Measurements from ENCODE around the gene IFNLR1. TPM values are rescaled to one million over a fixed set of nuclear protein-coding genes. Genes with fewer than 3 reads are reported as not detected.

The IFNLR1 gene
- total RNA-seq, 2 donors from 2014 or later = 0.14 TPM; not detected in 1

DNA sequence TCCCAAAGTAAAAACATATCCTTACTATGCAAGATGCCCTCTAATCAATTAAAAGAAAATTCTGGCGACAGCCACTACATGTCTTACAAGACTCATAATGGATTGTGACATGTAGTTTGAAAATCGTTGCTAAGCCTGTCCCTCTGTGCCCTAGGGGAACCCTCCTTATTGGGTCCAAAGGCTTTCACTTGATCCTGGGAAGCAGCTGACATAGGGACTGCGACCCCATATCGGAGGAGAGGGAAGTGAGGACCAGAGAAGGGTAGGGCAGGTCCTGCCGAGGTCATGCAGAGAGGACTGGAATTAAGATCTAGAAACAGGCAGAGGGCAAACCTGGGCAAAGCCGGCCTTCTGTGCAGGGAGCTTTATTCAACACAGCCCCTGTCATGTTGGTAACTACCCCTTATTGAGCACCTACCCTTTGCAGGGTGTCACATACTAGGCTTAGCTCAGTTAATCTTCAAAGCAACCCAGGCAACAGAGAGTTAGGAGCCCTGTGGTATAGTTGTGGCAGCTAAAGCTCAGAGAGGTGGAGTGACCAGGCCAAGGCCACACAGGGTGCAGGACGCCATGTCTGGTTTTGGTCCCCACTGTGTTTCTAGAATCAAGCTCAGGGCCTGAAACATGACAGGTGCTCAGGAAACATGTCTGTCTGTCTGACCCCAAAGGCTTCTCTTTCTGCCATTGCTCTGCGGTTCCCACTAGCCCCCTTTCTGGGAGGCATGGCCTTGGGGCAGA, 18.4 kb upstream of the IFNLR1 start:
- no peaks in the 10 kb centered on the region for H3K9me3 ChIP-seq
- TF ChIP-seq, protein P1, sequence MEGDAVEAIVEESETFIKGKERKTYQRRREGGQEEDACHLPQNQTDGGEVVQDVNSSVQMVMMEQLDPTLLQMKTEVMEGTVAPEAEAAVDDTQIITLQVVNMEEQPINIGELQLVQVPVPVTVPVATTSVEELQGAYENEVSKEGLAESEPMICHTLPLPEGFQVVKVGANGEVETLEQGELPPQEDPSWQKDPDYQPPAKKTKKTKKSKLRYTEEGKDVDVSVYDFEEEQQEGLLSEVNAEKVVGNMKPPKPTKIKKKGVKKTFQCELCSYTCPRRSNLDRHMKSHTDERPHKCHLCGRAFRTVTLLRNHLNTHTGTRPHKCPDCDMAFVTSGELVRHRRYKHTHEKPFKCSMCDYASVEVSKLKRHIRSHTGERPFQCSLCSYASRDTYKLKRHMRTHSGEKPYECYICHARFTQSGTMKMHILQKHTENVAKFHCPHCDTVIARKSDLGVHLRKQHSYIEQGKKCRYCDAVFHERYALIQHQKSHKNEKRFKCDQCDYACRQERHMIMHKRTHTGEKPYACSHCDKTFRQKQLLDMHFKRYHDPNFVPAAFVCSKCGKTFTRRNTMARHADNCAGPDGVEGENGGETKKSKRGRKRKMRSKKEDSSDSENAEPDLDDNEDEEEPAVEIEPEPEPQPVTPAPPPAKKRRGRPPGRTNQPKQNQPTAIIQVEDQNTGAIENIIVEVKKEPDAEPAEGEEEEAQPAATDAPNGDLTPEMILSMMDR (IDR thresholded peaks at IDR 0.05) = no peak
- no peaks in the 10 kb centered on the region for H3K27me3 ChIP-seq (replicated peaks; ENCODE audit: insufficient read depth)
- H3K4me3 ChIP-seq = no peak overlapping the region
- no peaks in the 10 kb centered on the region for H3K36me3 ChIP-seq
- DNase-seq (ENCODE audit: low spot score) = no peak
- no peak for ATAC-seq (ENCODE audit: insufficient number of reproducible peaks, low FRiP score, low read depth)
- H3K27ac ChIP-seq = no peak overlapping the region
- no peaks in the 10 kb centered on the region for H3K4me1 ChIP-seq (ENCODE audit: control insufficient read depth in 1 of 2, low read depth in 2 of 2)

DNA sequence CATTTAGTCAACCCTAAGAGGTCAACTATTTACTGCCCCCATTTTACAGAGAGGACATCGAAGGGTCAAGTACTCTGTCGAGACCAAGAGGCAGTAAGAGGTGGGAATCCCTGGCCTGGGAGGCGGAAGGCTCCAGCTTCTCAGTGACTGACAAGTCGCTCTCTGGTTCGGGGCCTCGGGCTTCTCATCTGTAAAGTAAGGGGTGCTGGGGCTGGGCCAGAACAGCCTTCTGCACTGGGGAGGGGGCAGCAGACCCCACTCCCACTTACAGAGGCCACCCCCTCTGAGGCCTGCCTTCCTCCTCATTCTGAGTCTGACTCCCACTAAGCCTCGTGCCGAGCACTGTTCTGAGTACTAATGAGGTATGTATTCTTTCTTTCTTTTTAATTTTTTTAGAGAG, 17.0 kb upstream of the IFNLR1 start:
- no peaks in the 10 kb centered on the region for H3K36me3 ChIP-seq
- ATAC-seq (ENCODE audit: insufficient number of reproducible peaks, low FRiP score, low read depth) (no peak), DNase-seq (ENCODE audit: low spot score) (no peak)
- H3K9me3 ChIP-seq = no peaks in the 10 kb centered on the region
- H3K4me3 ChIP-seq = no peak overlapping the region
- TF ChIP-seq, protein P1 (IDR thresholded peaks at IDR 0.05) = no peak
- no peak overlapping the region for H3K27ac ChIP-seq
- H3K27me3 ChIP-seq (replicated peaks; ENCODE audit: insufficient read depth) = no peaks in the 10 kb centered on the region
- H3K4me1 ChIP-seq (ENCODE audit: control insufficient read depth in 1 of 2, low read depth in 2 of 2) = peaks cover 0 to 3% of the 10 kb centered on the region in 2 donors

DNA sequence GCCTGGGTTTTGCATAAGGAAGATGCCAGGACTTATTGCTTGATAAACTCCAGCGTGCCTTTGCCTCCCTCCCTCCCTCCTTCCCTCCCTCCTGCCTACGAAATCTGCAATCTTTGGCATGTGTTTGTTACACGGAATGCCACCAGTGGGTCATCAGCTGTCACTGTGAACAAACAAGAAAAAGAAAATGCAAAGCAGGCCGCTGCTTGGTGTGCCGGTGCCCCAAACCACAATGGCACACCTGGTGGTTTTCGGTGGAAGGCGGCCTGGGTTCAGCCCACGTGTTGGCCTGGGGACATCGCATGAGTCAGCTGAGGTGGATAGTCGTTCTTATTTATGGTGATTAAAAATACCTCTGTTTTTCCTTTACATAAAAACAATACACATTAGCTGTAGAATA, 16.3 kb upstream of the IFNLR1 start:
- DNase-seq (ENCODE audit: low spot score) (no peak), ATAC-seq (ENCODE audit: insufficient number of reproducible peaks, low FRiP score, low read depth) (no peak)
- Histone ChIP-seq H3K4me3 (no peak overlapping the region), H3K27me3 (replicated peaks; ENCODE audit: insufficient read depth) (no peaks in the 10 kb centered on the region), H3K4me1 (ENCODE audit: control insufficient read depth in 1 of 2, low read depth in 2 of 2) (peaks cover 0 to 3% of the 10 kb centered on the region in 2 donors), H3K27ac (no peak overlapping the region), H3K36me3 (no peaks in the 10 kb centered on the region), H3K9me3 (no peaks in the 10 kb centered on the region)
- TF ChIP-seq, protein P1 (IDR thresholded peaks at IDR 0.05) = no peak

DNA sequence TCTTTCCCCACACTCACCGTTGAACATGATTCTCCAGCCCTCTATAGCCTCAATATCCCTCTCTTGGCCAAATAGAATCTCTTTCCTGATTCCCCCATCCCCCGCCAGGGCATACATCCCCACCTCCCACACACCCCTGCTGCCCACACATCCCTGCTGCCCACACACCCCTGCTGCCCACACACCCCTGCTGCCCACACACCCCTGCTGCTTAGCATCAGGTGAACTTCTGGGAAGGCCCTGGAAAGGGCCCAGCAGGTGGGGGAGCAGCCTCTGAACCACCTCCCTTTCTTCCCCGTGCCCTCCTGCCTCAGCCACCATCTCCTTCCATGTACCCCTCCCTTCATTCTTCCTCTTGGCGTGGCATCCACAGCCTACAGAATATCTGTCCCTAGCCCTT, 15.9 kb upstream of the IFNLR1 start:
- Histone ChIP-seq H3K27me3 (replicated peaks; ENCODE audit: insufficient read depth) (no peaks in the 10 kb centered on the region), H3K4me3 (no peak overlapping the region), H3K9me3 (no peaks in the 10 kb centered on the region), H3K27ac (no peak overlapping the region), H3K4me1 (ENCODE audit: control insufficient read depth in 1 of 2, low read depth in 2 of 2) (peaks cover 0 to 3% of the 10 kb centered on the region in 2 donors), H3K36me3 (no peaks in the 10 kb centered on the region)
- TF ChIP-seq, protein P1 (IDR thresholded peaks at IDR 0.05) = no peak
- DNase-seq (ENCODE audit: low spot score) = no peak
- ATAC-seq (ENCODE audit: insufficient number of reproducible peaks, low FRiP score, low read depth) = no peak

DNA sequence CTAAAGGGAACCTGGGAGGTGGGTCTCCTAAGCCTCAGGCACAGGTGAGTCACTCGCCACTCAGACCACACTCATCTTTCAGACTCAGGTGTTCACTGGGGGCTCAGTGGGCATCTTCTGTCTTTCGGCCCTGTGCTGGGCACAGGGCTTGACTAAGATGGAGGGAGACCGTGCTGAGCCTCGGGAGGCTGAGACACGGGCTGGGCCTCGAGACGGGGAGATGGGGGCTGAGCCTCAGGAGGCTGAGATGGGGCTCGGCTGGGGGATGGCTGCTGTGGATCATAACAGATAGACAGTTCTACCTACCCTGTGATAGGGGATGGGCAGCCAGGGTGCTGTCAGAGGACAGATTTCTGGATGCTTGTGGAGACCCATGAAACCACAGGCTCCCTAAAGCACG, 15.5 kb upstream of the IFNLR1 start:
- ATAC-seq (ENCODE audit: insufficient number of reproducible peaks, low FRiP score, low read depth) (no peak), DNase-seq (ENCODE audit: low spot score) (no peak)
- Histone ChIP-seq H3K36me3 (no peaks in the 10 kb centered on the region), H3K27me3 (replicated peaks; ENCODE audit: insufficient read depth) (no peaks in the 10 kb centered on the region), H3K4me1 (ENCODE audit: control insufficient read depth in 1 of 2, low read depth in 2 of 2) (peaks cover 0 to 3% of the 10 kb centered on the region in 2 donors), H3K9me3 (no peaks in the 10 kb centered on the region), H3K4me3 (no peak overlapping the region), H3K27ac (no peak overlapping the region)
- TF ChIP-seq, protein P1 (IDR thresholded peaks at IDR 0.05) = no peak
